AML-193 (cell line): ENCODE data around the gene JOSD1.
"Not testable (repeated sequence)": the region's sequence is repeated elsewhere in the genome, so short reads cannot be mapped to it uniquely, and the experiment has no call there.

Source experiments
- DNase-seq, 2 experiments: peaks; one replicate each; lab custom pipeline; 2025; lab: John Stamatoyannopoulos, UW

JOSD1 gene

DNA sequence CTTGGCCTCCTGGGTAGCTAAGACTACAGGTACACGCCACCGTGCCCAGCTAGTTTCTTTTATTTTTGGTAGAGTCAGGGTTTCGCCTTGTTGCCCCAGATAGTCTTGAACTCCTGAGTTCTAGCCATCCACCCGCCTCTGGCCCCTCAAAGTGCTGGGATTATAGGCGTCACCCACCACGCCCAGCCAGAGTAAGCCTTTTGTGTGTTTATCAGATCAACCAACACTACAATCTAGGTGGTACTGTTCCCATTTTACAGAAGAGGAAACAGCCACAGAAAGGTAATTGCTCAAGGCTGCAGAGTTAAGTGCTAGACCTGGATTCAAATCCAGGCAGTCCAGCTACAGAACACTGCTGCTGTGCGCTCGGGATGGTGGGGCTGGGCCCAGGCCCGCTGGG, 15.8 kb downstream of the JOSD1 start:
- DNase-seq, result no peak

DNA sequence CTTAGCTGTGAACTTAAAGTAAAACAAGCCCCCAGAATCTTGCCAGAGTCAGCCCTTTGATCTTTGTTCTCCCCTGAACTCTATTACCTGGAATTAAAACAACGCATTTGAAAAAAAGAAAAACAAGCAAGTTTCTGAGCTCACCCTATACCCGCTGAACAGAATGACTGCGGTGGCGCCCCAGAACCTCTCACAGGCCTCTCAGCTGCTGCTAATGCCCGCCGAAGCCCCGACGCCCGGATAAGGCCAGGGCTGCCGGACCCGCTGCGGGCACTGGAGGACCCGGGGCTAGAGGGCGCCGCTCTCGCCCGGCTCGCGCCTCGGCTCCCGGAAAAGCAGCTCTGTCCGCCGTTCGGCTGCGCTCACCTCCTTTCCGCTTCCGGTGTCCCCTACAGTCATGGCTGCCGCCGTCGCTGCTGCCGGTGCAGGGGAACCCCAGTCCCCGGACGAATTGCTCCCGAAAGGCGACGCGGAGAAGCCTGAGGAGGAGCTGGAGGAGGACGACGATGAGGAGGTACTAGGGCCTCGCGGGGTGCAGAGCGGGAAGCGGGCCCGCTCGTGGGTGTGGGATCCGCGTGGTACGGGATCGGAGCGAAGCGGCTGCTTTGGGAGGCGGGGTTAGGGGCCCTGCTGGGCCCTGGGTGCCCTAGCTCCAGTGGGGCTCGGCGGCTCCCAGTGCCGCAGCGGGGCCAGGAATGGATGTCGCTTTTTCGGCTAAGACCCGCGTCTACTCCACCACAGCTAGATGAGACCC, 19.0 kb downstream of the JOSD1 start, which contains the start of gene TOMM22:
Gene TOMM22, plus strand, starts transcription at position 376 of the 754 bp plus-strand sequence. Its CDS starts 22 bp downstream, at position 398.
- DNase-seq, result peak; percentile 90 to 91

DNA sequence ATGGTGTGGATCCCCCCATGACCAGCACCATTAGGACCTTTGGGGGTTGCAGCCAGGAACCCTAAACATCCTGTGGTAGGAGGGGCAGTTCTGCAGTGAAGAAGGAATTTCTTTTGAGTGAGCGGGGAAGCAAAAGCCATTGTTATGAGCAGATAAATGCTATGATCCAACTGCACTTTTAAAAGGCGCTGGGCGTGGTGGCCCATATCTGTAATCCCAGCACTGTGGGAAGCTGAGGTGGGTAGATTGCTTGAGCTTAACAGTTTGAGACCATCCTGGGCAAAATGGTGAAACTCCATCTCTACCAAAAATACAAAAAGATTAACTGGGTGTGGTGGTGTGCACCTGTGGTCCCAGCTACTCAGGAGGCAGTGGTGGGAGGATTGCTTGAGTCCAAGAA, 24.9 kb downstream of the JOSD1 start:
- DNase-seq, result no peak

GRCh38 chr22:38674888-38675287, 25.9 kb downstream of the JOSD1 start:
- DNase-seq, result no peak

DNA sequence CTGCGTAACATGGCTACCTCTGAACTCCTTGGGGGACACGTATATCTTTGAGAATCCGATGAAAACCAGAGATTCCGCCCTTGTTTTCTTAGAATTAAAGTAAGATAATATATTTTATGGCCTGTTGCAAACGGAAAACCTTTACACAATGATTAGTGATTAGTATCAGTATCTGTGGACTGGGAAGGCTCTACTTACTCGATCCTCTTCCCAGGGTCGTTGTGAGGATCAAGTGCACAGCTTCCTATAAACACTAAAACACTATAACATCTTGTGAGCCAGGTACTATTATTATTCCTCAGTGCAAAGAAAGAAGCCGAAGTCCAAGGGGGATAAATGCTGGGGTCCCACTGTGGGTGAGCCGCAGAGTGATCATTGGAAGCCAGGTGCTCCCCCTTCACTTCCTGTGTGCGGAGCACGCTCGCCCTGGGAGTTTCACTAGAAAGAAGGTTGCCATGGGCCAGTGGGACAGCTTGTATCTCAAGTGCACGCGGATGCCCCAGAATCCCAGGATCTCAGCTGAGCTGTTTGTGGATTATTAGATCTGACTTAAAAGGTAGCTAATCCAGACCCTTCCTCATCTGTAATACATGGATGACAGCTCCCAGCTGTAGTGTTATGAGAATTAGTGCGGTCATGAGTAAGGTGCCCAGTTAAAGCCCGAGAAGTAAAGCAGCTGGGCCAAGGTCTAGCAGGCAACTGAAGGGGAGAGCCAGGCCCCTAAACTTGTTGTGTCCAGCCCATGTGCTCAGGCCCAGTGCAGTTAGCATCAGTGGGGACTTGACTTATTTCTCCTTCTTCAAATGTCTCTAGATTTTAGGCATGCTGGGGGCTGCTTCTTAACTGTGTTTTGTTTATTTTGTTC, 43.5 kb downstream of the JOSD1 start:
- peak; percentile 5 to 12 for DNase-seq

- peak; percentile 78 for DNase-seq
Measured at GRCh38 chr22:38656256-38657044, 44.3 kb downstream of the JOSD1 start, which contains the start of the genes CBY1 and FAM227A. Gene CBY1 (plus strand): TSS chr22:38656638. CDS start chr22:38668055, 11,417 bp downstream. Gene FAM227A (minus strand): TSS chr22:38656392. CDS start chr22:38650168, 6,224 bp downstream.

- DNase-seq, result peak in 1 of 2 experiments; percentile 8
Measured at GRCh38 chr22:38655519-38656255, 45.1 kb downstream of the JOSD1 start.

DNA sequence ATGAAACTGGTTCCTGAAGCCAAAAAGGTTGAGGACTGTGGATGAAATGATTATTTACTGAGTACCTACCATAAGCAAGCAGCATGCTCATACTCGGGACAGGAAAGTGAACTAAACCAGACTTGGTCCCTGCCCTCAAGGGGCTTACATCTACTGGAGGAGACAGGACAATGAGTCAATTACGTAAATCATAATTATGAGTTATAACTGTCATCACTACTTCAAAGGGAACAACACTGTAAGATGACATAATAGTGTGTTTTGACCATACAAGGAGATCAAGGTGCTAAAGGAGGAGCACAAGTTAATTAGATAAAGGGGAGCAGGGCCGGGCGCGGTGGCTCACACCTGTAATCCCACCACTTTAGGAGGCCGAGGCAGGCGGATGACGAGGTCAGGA, 47.0 kb downstream of the JOSD1 start:
- no peak for DNase-seq

- DNase-seq, result no peak
Measured at GRCh38 chr22:38652859-38653258, 47.9 kb downstream of the JOSD1 start.

DNA sequence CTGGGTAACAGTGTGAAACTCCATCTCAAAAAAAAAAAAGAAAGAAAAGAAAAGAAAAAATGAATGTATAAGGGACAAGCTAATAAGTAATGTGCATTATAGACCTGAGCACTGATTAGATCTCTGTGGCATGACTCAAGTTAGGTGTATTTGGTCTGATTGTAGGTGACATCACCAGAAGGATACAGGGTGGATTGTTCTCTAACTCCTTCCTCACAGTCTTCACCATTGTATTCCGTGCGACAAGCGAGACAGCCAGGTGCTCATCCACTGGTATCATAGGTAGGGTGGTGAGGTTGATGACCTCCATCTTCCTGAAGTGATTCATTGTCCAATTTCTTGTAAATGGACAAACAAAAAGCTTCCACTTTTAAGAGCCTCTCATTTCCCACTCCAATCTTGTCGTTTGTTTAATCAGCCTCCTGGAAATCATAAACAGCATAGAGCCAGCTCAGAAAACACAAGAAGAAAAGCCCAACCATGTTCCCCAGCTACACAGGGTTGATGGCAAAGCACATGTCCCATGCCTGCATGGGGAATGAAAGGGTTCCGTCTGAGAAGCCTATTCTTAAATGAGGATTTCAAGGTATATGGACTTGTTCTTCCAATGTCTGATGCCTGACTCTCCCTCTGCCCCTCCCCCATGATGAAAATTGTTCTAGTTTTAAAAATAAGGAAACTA, 50.8 kb downstream of the JOSD1 start:
- DNase-seq, result no peak

GRCh38 chr22:38645430-38645829, 55.3 kb downstream of the JOSD1 start:
- DNase-seq, result no peak

DNA sequence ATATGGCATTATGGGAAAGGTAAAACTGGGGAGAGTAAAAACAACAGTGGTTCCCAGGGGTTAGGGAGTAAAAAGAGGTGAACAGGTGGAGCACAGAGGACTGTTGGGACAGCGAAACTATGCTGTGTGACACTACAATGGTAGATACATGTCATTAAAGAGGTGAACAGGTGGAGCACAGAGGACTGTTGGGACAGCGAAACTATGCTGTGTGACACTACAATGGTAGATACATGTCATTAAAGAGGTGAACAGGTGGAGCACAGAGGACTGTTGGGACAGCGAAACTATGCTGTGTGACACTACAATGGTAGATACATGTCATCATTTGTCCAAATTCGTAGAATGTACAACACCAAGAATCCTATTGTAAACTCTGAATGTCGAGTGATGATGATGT, 56.5 kb downstream of the JOSD1 start:
- not testable (repeated sequence) for DNase-seq

- DNase-seq, result no peak
Measured at GRCh38 chr22:38641476-38642040, 59.2 kb downstream of the JOSD1 start.

- no peak for DNase-seq
Measured at GRCh38 chr22:38638728-38639127, 62.0 kb downstream of the JOSD1 start.

GRCh38 chr22:38638216-38638615, 62.5 kb downstream of the JOSD1 start:
- DNase-seq, result no peak
